Loucy (cell line): ENCODE data around the gene ALPK1.

Experiments used
- CTCF ChIP-seq: fragments of 200-600 bp; sonication (generic); conservative IDR thresholded peaks from 2 replicates; pipeline ENCODE4 v1.5.1; 2014; ENCODE audit warnings: mild to moderate bottlenecking, antibody characterized with exemption, low read length
- EZH2phosphoT487 ChIP-seq: fragments of 200-600 bp; IDR thresholded peaks from 2 replicates; pipeline ENCODE4 v1.6.1; 2018; ENCODE audit warnings: antibody characterized with exemption, mild to moderate bottlenecking, moderate library complexity, borderline replicate concordance

- TF ChIP-seq CTCF (no peak), EZH2phosphoT487 (no peak)
Observed at GRCh38 chr4:112448306-112449132, 151.3 kb downstream of the ALPK1 start.
